HG02973 (cell line): ENCODE data around the gene LPAR4.
"Not testable (repeated sequence)": the region's sequence is repeated elsewhere in the genome, so short reads cannot be mapped to it uniquely, and the experiment has no call there.

ENCODE experiments used
- ATAC-seq: cut with Tn5 transposase; IDR thresholded peaks from one replicate; pipeline ENCODE4 v1.9.1; 2021; ENCODE audit warnings: moderate library complexity; ENCODE audit not compliant: unreplicated experiment

LPAR4 gene

DNA sequence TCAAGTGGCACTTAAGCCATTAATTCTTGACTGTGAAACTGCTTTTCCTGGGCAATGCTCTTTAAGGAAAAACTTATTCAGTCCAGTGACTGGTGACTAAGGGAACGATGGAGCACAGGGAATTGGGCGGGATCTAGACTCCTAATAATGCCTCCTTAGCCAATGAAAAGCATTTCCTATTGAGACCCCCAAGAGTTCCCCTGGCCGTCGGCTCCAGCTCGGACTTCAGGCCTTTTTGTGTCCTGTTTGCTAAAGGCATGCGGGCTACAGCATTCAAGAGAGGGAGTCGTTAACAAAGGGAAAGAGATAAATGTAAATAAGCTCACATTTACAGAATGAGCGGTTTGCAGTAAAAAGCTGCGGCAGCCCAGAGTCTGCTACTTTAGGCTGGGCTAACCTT, at the start of gene LPAR4:
Gene LPAR4, plus strand, starts transcription at position 232 of the 400 bp plus-strand sequence. CDS start 7,150 bp downstream, outside the sequence.
- no peak for ATAC-seq

GRCh38 chrX:78706071-78706470, 41.4 kb upstream of the LPAR4 start:
- no peak for ATAC-seq

GRCh38 chrX:78708262-78708661, 39.3 kb upstream of the LPAR4 start:
- no peak for ATAC-seq

DNA sequence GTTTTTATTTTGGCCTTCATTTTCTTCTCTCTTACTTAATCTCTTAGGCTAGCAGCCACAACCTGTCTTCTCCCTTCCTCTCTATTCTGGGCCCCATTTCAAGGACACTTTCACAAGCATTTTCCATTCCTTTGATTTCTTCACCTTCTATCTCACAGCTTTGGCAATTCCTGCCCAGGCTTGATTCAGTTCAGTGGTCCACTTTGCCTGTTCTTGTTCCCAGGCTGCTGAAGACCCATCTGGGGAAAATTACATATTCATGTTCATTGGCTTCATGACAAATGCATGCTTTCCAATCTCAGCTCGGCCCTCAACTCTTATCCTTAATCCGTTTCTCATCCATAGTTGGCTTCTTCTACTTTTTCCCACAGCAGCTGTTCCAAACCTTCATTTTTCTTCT, 38.7 kb upstream of the LPAR4 start:
- ATAC-seq = no peak

DNA sequence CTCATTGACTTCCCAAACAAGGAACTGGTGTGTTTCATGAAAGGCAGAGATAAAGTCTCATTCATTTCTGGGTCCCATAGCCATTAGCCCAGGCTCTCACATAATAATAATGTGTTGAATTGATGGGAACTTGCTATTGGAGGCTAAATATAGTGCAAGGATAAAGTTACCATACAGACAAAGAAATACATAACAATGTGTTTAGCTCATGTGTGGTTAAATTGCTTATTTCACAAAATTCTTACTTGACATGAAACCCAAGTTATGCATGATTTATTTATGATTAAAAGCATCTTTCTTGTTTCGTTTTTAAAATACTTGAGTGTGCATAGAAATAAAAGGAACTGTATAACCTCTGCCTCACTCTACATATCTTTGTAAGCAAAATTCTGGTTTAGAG, 37.3 kb upstream of the LPAR4 start:
- no peak for ATAC-seq

DNA sequence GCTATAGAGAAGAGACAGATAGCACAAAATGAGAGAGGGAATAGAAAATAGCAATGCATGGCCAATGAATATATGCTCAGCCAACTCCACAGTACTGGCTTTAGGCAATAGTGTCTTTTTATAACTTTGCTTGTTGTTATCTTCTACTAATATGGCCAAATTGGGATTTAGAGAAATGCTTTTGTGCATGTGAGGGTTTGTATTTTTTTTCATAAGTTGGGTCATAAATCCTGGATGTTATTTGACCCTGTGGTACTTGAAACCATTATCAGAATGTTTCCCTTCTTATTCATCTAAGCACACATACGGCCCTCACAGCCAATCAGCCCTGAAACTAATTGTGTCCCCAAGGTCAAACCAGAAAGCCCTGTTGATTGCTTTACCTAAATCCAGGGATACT, 35.2 kb upstream of the LPAR4 start:
- ATAC-seq = no peak

- no peak for ATAC-seq
These were observed 22.2 kb upstream of the LPAR4 start for GRCh38 chrX:78725287-78725686.

- no peak for ATAC-seq
These were observed 1.0 kb upstream of the LPAR4 start for GRCh38 chrX:78746496-78746895.

DNA sequence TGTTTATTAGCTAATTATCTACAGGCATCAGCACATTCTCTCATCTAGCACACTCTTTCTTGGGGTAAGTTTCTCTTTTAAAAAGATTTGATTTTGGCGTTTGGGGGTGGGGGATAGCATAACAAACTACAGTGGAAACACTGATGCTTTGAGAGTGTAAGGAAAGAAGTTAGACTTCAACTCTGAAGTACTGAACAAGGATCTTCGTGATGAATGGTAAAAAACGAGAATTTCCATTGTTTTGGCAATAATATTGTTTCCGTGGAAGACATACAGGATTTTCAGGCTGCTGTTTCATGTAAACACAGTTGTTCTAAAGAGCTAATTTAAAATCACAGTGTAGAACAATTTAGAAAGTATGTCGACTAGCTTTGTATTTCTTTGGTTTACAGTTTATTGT, 451 bp downstream of the LPAR4 start:
- no peak for ATAC-seq

- no peak for ATAC-seq
These were observed 1.3 kb downstream of the LPAR4 start for GRCh38 chrX:78748846-78749245.

DNA sequence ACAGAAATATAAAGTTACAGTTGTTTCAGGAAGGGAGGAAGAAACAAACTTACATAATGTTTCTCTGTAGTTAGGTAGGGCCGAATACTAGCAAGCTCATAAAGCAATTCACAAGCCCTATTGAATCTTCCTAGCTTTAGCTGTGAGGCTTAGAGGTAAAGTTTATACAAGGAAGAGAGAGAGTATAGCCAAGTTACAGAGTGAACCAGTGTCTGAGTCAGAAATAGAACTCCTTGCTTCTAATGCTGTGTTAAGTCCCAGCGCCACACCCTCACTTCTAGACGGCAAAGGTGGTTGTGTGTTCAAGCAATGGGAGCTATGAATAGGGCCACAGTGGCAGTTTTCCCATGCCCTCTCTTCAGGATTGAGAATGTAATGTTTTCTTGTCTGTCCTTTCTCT, 6.1 kb downstream of the LPAR4 start:
- ATAC-seq = no peak

GRCh38 chrX:78754917-78755316, 7.4 kb downstream of the LPAR4 start:
- peak; percentile 88 for ATAC-seq

- ATAC-seq = no peak
These were observed 11.6 kb downstream of the LPAR4 start for GRCh38 chrX:78759081-78759480.

GRCh38 chrX:78769101-78769755, 21.7 kb downstream of the LPAR4 start:
- no peak for ATAC-seq

DNA sequence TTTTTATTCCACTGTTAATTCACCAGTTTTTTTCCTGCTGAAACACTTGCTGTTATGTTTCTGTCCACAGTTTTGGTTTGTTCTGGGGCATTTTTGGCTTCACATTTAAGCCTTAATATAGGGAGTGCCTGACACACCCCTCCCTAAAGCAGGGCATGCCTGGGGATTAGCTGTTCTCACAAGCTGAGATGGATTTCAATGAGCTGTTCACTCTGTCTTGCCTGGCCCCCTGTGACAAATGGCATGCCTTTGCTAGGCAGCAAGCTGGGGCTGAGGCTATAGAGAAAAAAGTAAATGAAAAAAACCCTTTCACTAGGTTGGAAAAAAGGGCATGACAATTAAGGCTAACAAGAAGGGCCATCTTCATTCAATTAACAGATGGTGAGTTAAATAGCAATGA, 22.4 kb downstream of the LPAR4 start:
- ATAC-seq = no peak

GRCh38 chrX:78796916-78797315, 49.4 kb downstream of the LPAR4 start:
- ATAC-seq = no peak

DNA sequence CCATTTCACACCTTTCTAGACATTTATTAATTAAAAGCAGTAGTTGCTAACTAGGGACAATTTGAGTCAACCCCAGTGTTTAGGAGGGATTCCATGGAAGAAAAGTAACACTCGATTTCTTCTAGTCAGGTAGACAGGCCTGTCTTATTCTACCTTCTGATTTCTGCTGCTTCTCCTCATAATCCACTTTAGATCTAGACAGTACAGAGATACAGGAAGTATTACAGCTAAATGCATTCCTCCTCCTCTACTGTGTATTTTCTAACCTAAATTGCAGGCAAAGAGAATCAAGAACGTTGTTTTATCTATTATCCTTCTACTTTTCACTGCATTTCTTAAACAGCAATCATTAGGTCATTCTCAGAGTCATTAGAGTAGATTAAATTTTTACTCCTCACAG, 52.6 kb downstream of the LPAR4 start:
- no peak for ATAC-seq

- ATAC-seq = no peak
These were observed 53.2 kb downstream of the LPAR4 start for GRCh38 chrX:78800694-78801093.

GRCh38 chrX:78801522-78801921, 54.0 kb downstream of the LPAR4 start:
- no peak for ATAC-seq

DNA sequence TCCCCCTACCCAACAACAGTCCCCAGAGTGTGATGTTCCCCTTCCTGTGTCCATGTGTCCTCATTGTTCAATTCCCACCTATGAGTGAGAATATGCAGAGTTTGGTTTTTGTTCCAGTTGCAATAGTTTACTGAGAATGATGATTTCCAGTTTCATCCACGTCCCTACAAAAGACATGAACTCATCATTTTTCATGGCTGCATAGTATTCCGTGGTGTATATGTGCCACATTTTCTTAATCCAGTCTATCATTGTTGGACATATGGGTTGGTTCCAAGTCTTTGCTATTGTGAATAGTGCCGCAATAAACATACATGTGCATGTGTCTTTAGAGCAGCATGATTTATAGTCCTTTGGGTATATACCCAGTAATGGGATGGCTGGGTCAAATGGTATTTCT, 55.0 kb downstream of the LPAR4 start:
- not testable (repeated sequence) for ATAC-seq
